Common myeloid progenitor, CD34-positive (primary cell): ENCODE results near the gene CCDC73.
"Not testable (repeated sequence)": the region's sequence is repeated elsewhere in the genome, so short reads cannot be mapped to it uniquely, and the experiment has no call there.

Experiments
- CTCF ChIA-PET: fragments of 350-600 bp; sonication (Branson Sonifier 250); formaldehyde crosslinking; loops from one replicate; lab custom pipeline; 2021; ENCODE audit warnings: antibody characterized with exemption; lab: Charles Lee
- POLR2A ChIA-PET: fragments of 350-600 bp; sonication (Branson Sonifier 250); formaldehyde crosslinking; loops from one replicate; lab custom pipeline; 2021; ENCODE audit warnings: antibody characterized with exemption; lab: Charles Lee
- DNase-seq, 3 donors: peaks; one replicate each; pipeline versions ENCODE4 v3.0.0 to v3.0.0-alpha.2; 2013
- H3K27ac ChIP-seq, 2 experiments: 1 replicate in 1 of 2; 2 replicates in 1 of 2; pipeline ENCODE4 v1.7.0; 2013; ENCODE audit warnings: inconsistent platforms in 2 of 2, low read length in 2 of 2, mild to moderate bottlenecking in 2 of 2, low read depth in 1 of 2, moderate library complexity in 1 of 2; ENCODE audit not compliant: severe bottlenecking in 2 of 2, insufficient read depth in 1 of 2, poor library complexity in 1 of 2
- H3K27me3 ChIP-seq, 5 experiments: replicated peaks in 2 of 5; 1 replicate in 3 of 5; 2 replicates in 2 of 5; pipeline versions ENCODE4 v1.6.1 to v1.7.0; 2013; ENCODE audit warnings: low read length in 4 of 5, mild to moderate bottlenecking in 2 of 5, moderate library complexity in 2 of 5, inconsistent platforms in 1 of 5; ENCODE audit not compliant: insufficient read depth in 5 of 5, control insufficient read depth in 4 of 5
- H3K36me3 ChIP-seq, 4 experiments: 1 replicate in 2 of 4; 2 replicates in 2 of 4; pipeline versions ENCODE4 v1.6.1 to v1.7.0; 2013; ENCODE audit warnings: low read length in 3 of 4, control low read depth in 1 of 4, mild to moderate bottlenecking in 1 of 4; ENCODE audit not compliant: control insufficient read depth in 4 of 4, insufficient read depth in 4 of 4
- H3K4me1 ChIP-seq, 4 experiments: 1 replicate in 3 of 4; 2 replicates in 1 of 4; pipeline versions ENCODE4 v1.6.1 to v1.7.1; 2013; ENCODE audit warnings: low read length in 3 of 4, mild to moderate bottlenecking in 3 of 4, control low read depth in 1 of 4, inconsistent platforms in 1 of 4, moderate library complexity in 1 of 4; ENCODE audit not compliant: control insufficient read depth in 4 of 4, insufficient read depth in 4 of 4; ENCODE audit errors: control extremely low read depth in 1 of 4
- H3K4me3 ChIP-seq, 7 experiments: 1 replicate in 4 of 7; 2 replicates in 3 of 7; pipeline versions ENCODE4 v1.5.1 to v1.7.0; 2013; ENCODE audit warnings: mild to moderate bottlenecking in 7 of 7, low read length in 6 of 7, moderate library complexity in 6 of 7, inconsistent platforms in 2 of 7, low read depth in 2 of 7, control low read depth in 1 of 7; ENCODE audit not compliant: insufficient read depth in 4 of 7, control insufficient read depth in 1 of 7; ENCODE audit errors: extremely low read depth in 1 of 7
- H3K9me3 ChIP-seq, 5 experiments: 1 replicate in 4 of 5; 2 replicates in 1 of 5; pipeline versions ENCODE4 v1.6.1 to v1.7.1; 2013; ENCODE audit warnings: low read length in 4 of 5, mild to moderate bottlenecking in 2 of 5, inconsistent platforms in 1 of 5, low read depth in 1 of 5, moderate library complexity in 1 of 5; ENCODE audit not compliant: control insufficient read depth in 4 of 5, insufficient read depth in 2 of 5; ENCODE audit errors: control extremely low read depth in 1 of 5
- WGBS: methylation state at CpG from one replicate; pipeline ENCODE4 v1.1.5; 2013; ENCODE audit not compliant: insufficient coverage; 5-methylcytosine and 5-hydroxymethylcytosine counted together

CCDC73 gene

DNA sequence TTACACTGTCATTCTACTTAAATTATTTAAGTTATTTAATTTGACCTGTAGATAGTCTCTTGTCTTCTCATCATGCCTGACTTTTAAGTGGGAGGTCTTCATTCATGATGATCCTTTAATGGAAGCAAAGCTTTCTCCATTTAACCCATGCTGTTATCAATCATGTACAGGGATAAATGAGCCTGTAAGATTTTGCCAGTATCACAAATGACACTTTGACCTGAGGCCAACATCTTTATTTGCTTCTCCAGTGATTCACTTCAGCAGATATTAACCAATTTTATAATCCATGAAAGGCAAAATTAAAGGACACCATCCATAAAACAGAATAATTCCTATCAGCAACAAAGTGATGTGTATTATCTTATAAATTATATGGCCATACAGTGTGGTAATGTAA, 7.7 kb downstream of the CCDC73 start:
- H3K4me1 ChIP-seq = peaks cover 0 to under 1% (median 0%) of the 10 kb centered on the region in 4 experiments
- ChIA-PET POLR2A (no interaction called here), CTCF (no interaction called here)
- H3K4me3 ChIP-seq = no peak overlapping the region
- H3K9me3 ChIP-seq = no peaks in the 10 kb centered on the region
- no peak overlapping the region for H3K27ac ChIP-seq
- no peak for DNase-seq
- H3K36me3 ChIP-seq = no peaks in the 10 kb centered on the region
- no peaks in the 10 kb centered on the region for H3K27me3 ChIP-seq

DNA sequence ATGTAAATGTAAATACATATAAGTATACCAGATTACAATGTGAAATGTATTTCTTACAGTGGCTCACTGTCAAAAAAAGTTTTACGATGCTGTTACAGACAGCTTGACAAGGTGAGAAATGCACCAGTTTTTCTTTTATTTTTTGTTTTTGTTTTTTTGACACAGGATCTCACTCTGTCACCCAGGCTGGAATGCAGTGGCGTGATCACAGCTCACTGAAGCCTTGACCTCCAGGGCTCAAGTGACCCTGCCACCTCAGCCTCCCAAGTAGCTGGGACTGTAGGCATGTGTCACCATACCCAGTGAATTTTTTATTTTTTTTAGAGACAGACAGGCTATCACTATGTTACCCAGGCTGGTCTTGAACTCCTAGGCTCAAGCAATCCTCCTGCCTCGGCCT, 9.2 kb downstream of the CCDC73 start:
- DNase-seq = no peak
- ChIA-PET CTCF (no interaction called here), POLR2A (no interaction called here)
- H3K4me1 ChIP-seq = peaks cover 0 to 6% (median under 1%) of the 10 kb centered on the region in 4 experiments
- H3K27me3 ChIP-seq = no peaks in the 10 kb centered on the region
- H3K27ac ChIP-seq = no peak overlapping the region
- no peaks in the 10 kb centered on the region for H3K9me3 ChIP-seq
- 97% methylated on average over 3 of the region's 3 CpGs for WGBS
- no peak overlapping the region for H3K4me3 ChIP-seq
- H3K36me3 ChIP-seq = no peaks in the 10 kb centered on the region

DNA sequence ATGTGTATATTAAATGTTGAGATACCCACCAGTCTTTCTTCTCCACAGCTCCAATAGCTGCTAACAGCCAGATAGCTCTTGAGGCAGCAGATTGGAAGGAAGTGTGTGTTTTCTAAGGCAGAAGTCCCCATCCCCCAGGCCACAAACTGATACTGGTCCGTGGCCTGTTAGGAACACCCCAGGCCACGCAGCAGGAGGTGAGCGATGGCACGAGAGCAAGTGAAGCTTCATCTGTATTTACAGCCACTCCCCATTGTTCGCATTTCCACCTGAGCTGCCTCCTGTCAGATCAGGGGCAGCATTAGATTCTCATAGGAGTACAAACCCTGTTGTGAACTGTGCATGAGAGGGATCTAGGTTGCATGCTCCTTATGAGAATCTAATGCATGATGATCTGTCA, 12.7 kb downstream of the CCDC73 start:
- H3K36me3 ChIP-seq = no peaks in the 10 kb centered on the region
- no peak overlapping the region for H3K4me3 ChIP-seq
- H3K4me1 ChIP-seq = peaks cover 6 to 20% (median 9%) of the 10 kb centered on the region in 4 experiments
- CTCF ChIA-PET = interaction anchor here (0.8 kb wide), 1 partner anchor 27 kb away, joined by 3 read pairs; no protein-coding TSS in a partner anchor
- POLR2A ChIA-PET = no interaction called here
- no peaks in the 10 kb centered on the region for H3K27me3 ChIP-seq
- no peak for DNase-seq
- H3K9me3 ChIP-seq = no peaks in the 10 kb centered on the region
- 100% methylated on average over 4 of the region's 5 CpGs for WGBS
- no peak overlapping the region for H3K27ac ChIP-seq

DNA sequence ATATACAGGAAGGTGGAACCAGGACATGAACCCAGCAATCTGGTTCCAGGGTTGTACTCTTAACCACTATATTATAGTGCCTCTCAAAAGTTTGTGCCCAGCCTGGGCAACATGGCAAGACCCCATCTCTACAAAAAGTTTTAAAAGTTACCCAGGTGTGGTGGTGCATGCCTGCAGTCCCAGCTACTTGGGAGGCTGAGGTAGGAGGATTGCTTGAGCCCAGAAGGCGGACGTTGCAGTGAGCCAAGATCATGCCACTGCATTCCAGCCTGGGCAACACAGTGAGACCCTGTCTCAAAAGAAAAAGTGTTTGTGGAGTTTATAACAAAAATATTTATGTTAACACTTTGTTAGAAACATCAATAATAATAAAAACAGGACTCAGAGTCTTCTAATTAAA, 13.6 kb downstream of the CCDC73 start:
- H3K36me3 ChIP-seq, CTCF ChIA-PET, H3K27me3 ChIP-seq, H3K9me3 ChIP-seq, DNase-seq, H3K4me3 ChIP-seq, H3K27ac ChIP-seq, POLR2A ChIA-PET: not testable (repeated sequence)
- H3K4me1 ChIP-seq = peaks cover 6 to 20% (median 9%) of the 10 kb centered on the region in 4 experiments
- no CpG with 5 or more reads among the region's 2 CpGs for WGBS

DNA sequence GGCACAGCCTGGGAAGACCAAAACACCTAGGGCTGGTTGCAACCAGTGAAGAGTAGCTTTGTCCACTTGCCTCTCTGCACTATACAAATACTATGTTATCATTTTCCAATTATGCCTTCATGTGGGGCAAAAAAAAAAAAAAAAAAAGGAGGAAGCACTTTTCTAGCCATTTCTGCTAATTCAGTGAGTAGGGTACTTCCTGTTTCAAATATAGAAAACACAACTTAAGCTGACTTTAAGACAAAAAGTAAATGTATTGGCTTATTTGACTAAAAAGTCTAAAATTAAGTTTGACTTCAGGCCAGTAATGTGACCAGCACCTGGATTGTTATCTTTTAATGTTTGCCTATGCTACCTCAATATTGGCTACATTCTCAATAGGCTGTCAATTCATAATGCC, 15.3 kb downstream of the CCDC73 start:
- POLR2A ChIA-PET = no interaction called here
- peaks cover 6 to 20% (median 10%) of the 10 kb centered on the region in 4 experiments for H3K4me1 ChIP-seq
- peak in 2 of 3 donors; percentile 44 to 55 for DNase-seq

DNA sequence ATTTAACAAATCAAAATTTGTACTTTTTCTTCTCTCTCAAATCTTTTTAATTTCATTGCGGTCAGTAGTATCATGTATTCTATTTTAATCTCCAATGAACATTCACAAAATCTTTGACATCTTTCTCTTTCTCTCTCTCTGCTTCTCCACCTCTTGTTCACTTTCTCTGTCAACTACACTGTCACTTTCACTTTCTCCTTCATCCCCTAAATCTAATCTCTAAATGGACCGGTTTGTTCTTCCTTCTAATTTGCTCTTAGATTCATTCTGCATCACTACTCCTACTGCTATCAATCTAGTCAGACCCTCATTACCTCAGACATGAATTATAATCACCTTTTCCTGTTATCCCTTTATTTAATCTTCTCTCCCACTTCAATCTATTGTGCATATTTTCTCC, 18.6 kb downstream of the CCDC73 start:
- Histone ChIP-seq H3K27ac (no peak overlapping the region), H3K9me3 (no peaks in the 10 kb centered on the region), H3K4me1 (peaks cover 6 to 13% (median 9%) of the 10 kb centered on the region in 4 experiments), H3K4me3 (peak overlapping the region in 1 of 7 experiments; percentile 52), H3K36me3 (no peaks in the 10 kb centered on the region), H3K27me3 (no peaks in the 10 kb centered on the region)
- 36% methylated on average over 2 of the region's 2 CpGs for WGBS
- ChIA-PET CTCF (no interaction called here), POLR2A (no interaction called here)
- peak in 2 of 3 donors; percentile 18 to 36 for DNase-seq

More for the DNA sequence above, 15.3 kb downstream of the CCDC73 start:
- H3K36me3 ChIP-seq = no peaks in the 10 kb centered on the region
- no peak overlapping the region for H3K27ac ChIP-seq
- peak overlapping the region in 1 of 7 experiments; percentile 23 for H3K4me3 ChIP-seq
- H3K9me3 ChIP-seq = no peaks in the 10 kb centered on the region
- H3K27me3 ChIP-seq = no peaks in the 10 kb centered on the region
- CTCF ChIA-PET = interaction anchor here (0.9 to 1.0 kb wide), 2 partner anchors 9 to 27 kb away, joined by 3 to 4 read pairs; no protein-coding TSS in a partner anchor

DNA sequence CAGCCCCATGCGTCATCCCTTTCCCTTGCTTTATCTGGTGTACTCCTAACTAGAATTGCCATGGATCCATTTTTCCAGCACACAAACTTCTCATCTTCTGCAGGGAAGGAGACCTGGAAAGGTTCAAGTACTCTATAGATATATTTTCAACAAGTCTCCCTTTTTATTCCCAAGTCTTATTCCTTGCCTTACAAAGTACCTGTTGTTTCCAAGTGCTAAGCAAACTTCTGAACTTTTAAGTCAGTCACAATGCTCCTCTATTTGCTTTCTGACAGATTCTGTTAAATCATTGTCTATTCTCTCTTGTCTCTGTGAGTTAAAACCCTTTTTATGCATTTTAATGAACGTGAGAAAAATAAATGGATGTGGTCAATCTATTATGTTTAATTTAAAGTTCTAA, 20.4 kb downstream of the CCDC73 start:
- WGBS = no CpG with 5 or more reads among the region's 2 CpGs
- Histone ChIP-seq H3K4me1 (peaks cover 2 to 5% (median 4%) of the 10 kb centered on the region in 4 experiments), H3K4me3 (no peak overlapping the region), H3K27ac (no peak overlapping the region), H3K36me3 (no peaks in the 10 kb centered on the region), H3K27me3 (no peaks in the 10 kb centered on the region), H3K9me3 (no peaks in the 10 kb centered on the region)
- DNase-seq = no peak
- ChIA-PET CTCF (no interaction called here), POLR2A (no interaction called here)
